HCT116 (cell line): ENCODE measurements around the gene ATP1A4. TPM values are rescaled to one million over a fixed set of nuclear protein-coding genes. Genes with fewer than 3 reads are reported as not detected.

Experiments
- ATAC-seq: fragments of 200-7000 bp; cut with Tn5 transposase; 2 replicates; pipeline ENCODE4 v1.9.1; 2020; ENCODE audit warnings: mild to moderate bottlenecking, moderate library complexity
- BruUV-seq: library from RNA; stranded (reverse); fragments of 400-500 nt; replicated peaks from 2 replicates; lab custom pipeline; 2021; lab: Mats Ljungman, UMichigan
- CTCF ChIA-PET: fragments of 300-600 bp; sonication (Branson Sonifier 250); formaldehyde crosslinking; loops from one replicate; lab custom pipeline; 2021; ENCODE audit warnings: antibody characterized with exemption; lab: Charles Lee
- POLR2A ChIA-PET: fragments of 300-600, 350-600 bp; sonication (Branson Sonifier 250); formaldehyde crosslinking; loops from one replicate; lab custom pipeline; 2021; ENCODE audit warnings: antibody characterized with exemption; lab: Charles Lee
- RAD21 ChIA-PET, 2 experiments: fragments of 300-600 bp; sonication (Branson Sonifier 250); formaldehyde crosslinking; loops; one replicate each; lab custom pipeline; 2023; ENCODE audit warnings: low total read pairs in 2 of 2; ENCODE audit not compliant: uncharacterized antibody in 2 of 2, unreplicated experiment in 2 of 2, low non-redundant PET in 1 of 2; lab: Charles Lee
- DNase-seq: peaks from one replicate; pipeline ENCODE4 v3.0.0-alpha.2; 2010; ENCODE audit warnings: low read depth, low spot score
- H2AFZ ChIP-seq: fragments of 200-600 bp; shearing (Covaris generic), sonication (generic); 2 replicates; pipeline ENCODE4 v1.6.1; 2017; ENCODE audit warnings: low read depth, mixed run types, mixed read lengths, antibody characterized with exemption, low read length; ENCODE audit not compliant: poor library complexity, severe bottlenecking
- H3K27ac ChIP-seq: 2 replicates; pipeline ENCODE4 v1.5.1; 2012; ENCODE audit warnings: low read depth, low read length
- H3K27me3 ChIP-seq: fragments of 200-600 bp; sonication (generic); 2 replicates; pipeline ENCODE4 v1.6.1; 2016; ENCODE audit warnings: mixed run types, low read length, mixed read lengths; ENCODE audit not compliant: insufficient read depth
- H3K36me3 ChIP-seq, 2 experiments: fragments of 200-500 bp in 1 of 2; fragments of 200-600 bp in 1 of 2; sonication (Bioruptor generic) in 1 of 2; sonication (generic) in 1 of 2; 2 replicates each; pipeline versions ENCODE4 v1.5.1 to v1.6.1; 2014 to 2016; ENCODE audit warnings: low read length in 2 of 2, inconsistent platforms in 1 of 2, mixed read lengths in 1 of 2, mixed run types in 1 of 2; ENCODE audit not compliant: insufficient read depth in 2 of 2, control insufficient read depth in 1 of 2
- H3K4me1 ChIP-seq, 2 experiments: fragments of 200-600 bp in 1 of 2; sonication (generic) in 1 of 2; 2 replicates each; pipeline versions ENCODE4 v1.5.1 to v1.6.1; 2012 to 2017; ENCODE audit warnings: low read length in 2 of 2, inconsistent platforms in 1 of 2, mild to moderate bottlenecking in 1 of 2, mixed read lengths in 1 of 2, mixed run types in 1 of 2, moderate library complexity in 1 of 2; ENCODE audit not compliant: insufficient read depth in 2 of 2, control insufficient read depth in 1 of 2
- H3K4me2 ChIP-seq: fragments of 200-600 bp; sonication (generic); 2 replicates; pipeline ENCODE4 v1.6.1; 2017; ENCODE audit warnings: mixed run types, low read length, mixed read lengths
- H3K4me3 ChIP-seq, 2 experiments: fragments of 200-600 bp in 1 of 2; sonication (generic) in 1 of 2; replicated peaks in 1 of 2; 2 replicates each; pipeline ENCODE4 v1.5.1; 2011 to 2016; ENCODE audit warnings: low read length in 2 of 2, control low read depth in 1 of 2, low read depth in 1 of 2, mild to moderate bottlenecking in 1 of 2, mixed read lengths in 1 of 2, mixed run types in 1 of 2
- H3K79me2 ChIP-seq: fragments of 200-600 bp; sonication (generic); 2 replicates; pipeline ENCODE4 v1.6.1; 2017; ENCODE audit warnings: mild to moderate bottlenecking, mixed run types, low read length, moderate library complexity, mixed read lengths; ENCODE audit not compliant: insufficient read depth
- H3K9ac ChIP-seq: fragments of 200-600 bp; sonication (generic); 2 replicates; pipeline ENCODE4 v1.6.1; 2016; ENCODE audit warnings: low read length, mixed read lengths
- H3K9me2 ChIP-seq: fragments of 200-600 bp; sonication (generic), shearing (Covaris generic); 2 replicates; pipeline ENCODE4 v1.6.1; 2017; ENCODE audit warnings: mixed run types, mild to moderate bottlenecking, moderate library complexity; ENCODE audit not compliant: insufficient read depth
- H3K9me3 ChIP-seq, 2 experiments: fragments of 200-500 bp in 1 of 2; fragments of 200-600 bp in 1 of 2; sonication (Bioruptor generic) in 1 of 2; sonication (generic) in 1 of 2; 2 replicates each; pipeline ENCODE4 v1.6.1; 2014 to 2017; ENCODE audit warnings: low read length in 2 of 2, mixed read lengths in 2 of 2, inconsistent platforms in 1 of 2, low read depth in 1 of 2, mild to moderate bottlenecking in 1 of 2, mixed run types in 1 of 2, moderate library complexity in 1 of 2; ENCODE audit not compliant: control insufficient read depth in 1 of 2, insufficient read depth in 1 of 2
- H4K20me1 ChIP-seq: fragments of 200-600 bp; sonication (generic), shearing (Covaris generic); 2 replicates; pipeline ENCODE4 v1.6.1; 2017; ENCODE audit warnings: mixed run types, mild to moderate bottlenecking, moderate library complexity; ENCODE audit not compliant: insufficient read depth
- CBX3 ChIP-seq: IDR thresholded peaks from 2 replicates; pipeline ENCODE4 v1.6.1; 2012; ENCODE audit warnings: low read depth
- POLR2A ChIP-seq: IDR thresholded peaks from 2 replicates; pipeline ENCODE4 v1.7.0; 2011; ENCODE audit warnings: borderline replicate concordance; ENCODE audit not compliant: insufficient read depth, insufficient read length; ENCODE audit errors: extremely low read depth
- POLR2AphosphoS5 ChIP-seq: IDR thresholded peaks from 2 replicates; pipeline ENCODE4 v1.6.1; 2011; ENCODE audit warnings: mild to moderate bottlenecking, low read depth, low read length, moderate library complexity
- REST ChIP-seq: IDR thresholded peaks from 2 replicates; pipeline ENCODE4 v1.6.1; 2012; ENCODE audit warnings: low read depth
- YY1 ChIP-seq: IDR thresholded peaks from 2 replicates; pipeline ENCODE4 v1.6.1; 2011; ENCODE audit warnings: low read length, low read depth, moderate library complexity, mild to moderate bottlenecking; ENCODE audit not compliant: insufficient replicate concordance; ENCODE audit errors: extremely low read depth
- intact Hi-C: fragments of 100-400 bp; cut with micrococcal nuclease; formaldehyde crosslinking; loops from 2 replicates; pipeline ENCODE4 v1.10.0; 2022
- total RNA-seq: library from RNA; stranded (reverse); gene quantifications from one replicate; pipeline ENCODE4 v1.2.1, GENCODE V29; 2021; ENCODE audit not compliant: unreplicated experiment
- TF ChIP-seq, protein P1 (sequence below), 3 experiments: fragments of 200-600 bp in 1 of 3; sonication (generic) in 1 of 3; IDR thresholded peaks in 2 of 3; conservative IDR thresholded peaks in 1 of 3; 2 replicates each; pipeline ENCODE4 v1.5.1; 2012 to 2017; ENCODE audit warnings: low read depth in 2 of 3, low read length in 2 of 3, antibody characterized with exemption in 1 of 3, borderline replicate concordance in 1 of 3, control low read depth in 1 of 3, mild to moderate bottlenecking in 1 of 3, mixed read lengths in 1 of 3, mixed run types in 1 of 3, moderate library complexity in 1 of 3; ENCODE audit not compliant: insufficient read depth in 1 of 3

The ATP1A4 gene
- total RNA-seq, 1 experiment from 2014 or later: not detected

DNA sequence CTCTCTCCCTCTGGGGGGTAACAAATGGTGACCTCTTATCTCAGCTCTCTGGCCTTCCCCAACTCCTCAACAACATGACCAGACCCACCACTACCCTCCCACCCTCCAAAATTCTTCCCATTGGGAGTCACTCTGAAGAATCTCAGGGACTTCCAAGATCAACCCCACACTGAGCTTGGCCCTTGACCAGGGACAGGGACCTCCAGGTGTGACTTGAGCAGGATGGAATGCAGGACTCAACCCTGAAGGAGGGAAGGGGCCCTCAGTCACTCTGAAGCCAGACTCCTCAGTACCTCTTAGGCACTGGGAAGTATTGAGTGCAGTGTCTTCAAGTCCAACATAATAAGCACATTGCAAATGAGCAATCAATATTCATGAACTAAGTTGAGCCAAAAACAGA lies 40.8 kb downstream of the ATP1A4 start:
- no peak for DNase-seq
- H3K79me2 ChIP-seq: no peaks in the 10 kb centered on the region
- H4K20me1 ChIP-seq: no peaks in the 10 kb centered on the region
- BruUV-seq: no TSS peak
- intact Hi-C loops: loop anchor here (5.0 kb wide), 1 partner anchor 185 kb away; no protein-coding TSS in a partner anchor
- no peaks in the 10 kb centered on the region for H3K9me3 ChIP-seq
- no peaks in the 10 kb centered on the region for H3K9me2 ChIP-seq
- ChIA-PET POLR2A (no interaction called here), CTCF (interaction anchor here (0.7 to 1.8 kb wide), 4 partner anchors 52 to 185 kb away, joined by 3 to 39 read pairs (median 28); no protein-coding TSS in a partner anchor)
- H3K4me3 ChIP-seq: no peak overlapping the region
- no peaks in the 10 kb centered on the region for H3K27me3 ChIP-seq
- H3K4me2 ChIP-seq: no peak overlapping the region
- no peak overlapping the region for H3K9ac ChIP-seq
- TF ChIP-seq POLR2A: no peak
- no peak for TF ChIP-seq YY1
- TF ChIP-seq CBX3: no peak
- no peak for TF ChIP-seq REST
- no peak for TF ChIP-seq POLR2AphosphoS5
- TF ChIP-seq, protein P1, sequence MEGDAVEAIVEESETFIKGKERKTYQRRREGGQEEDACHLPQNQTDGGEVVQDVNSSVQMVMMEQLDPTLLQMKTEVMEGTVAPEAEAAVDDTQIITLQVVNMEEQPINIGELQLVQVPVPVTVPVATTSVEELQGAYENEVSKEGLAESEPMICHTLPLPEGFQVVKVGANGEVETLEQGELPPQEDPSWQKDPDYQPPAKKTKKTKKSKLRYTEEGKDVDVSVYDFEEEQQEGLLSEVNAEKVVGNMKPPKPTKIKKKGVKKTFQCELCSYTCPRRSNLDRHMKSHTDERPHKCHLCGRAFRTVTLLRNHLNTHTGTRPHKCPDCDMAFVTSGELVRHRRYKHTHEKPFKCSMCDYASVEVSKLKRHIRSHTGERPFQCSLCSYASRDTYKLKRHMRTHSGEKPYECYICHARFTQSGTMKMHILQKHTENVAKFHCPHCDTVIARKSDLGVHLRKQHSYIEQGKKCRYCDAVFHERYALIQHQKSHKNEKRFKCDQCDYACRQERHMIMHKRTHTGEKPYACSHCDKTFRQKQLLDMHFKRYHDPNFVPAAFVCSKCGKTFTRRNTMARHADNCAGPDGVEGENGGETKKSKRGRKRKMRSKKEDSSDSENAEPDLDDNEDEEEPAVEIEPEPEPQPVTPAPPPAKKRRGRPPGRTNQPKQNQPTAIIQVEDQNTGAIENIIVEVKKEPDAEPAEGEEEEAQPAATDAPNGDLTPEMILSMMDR (IDR thresholded peaks at IDR 0.05 in 2 of 3, conservative IDR thresholded peaks at IDR 0.05 in 1 of 3; ENCODE audit: borderline replicate concordance in 1 of 3, insufficient read depth in 1 of 3, low read depth in 2 of 3, low read length in 2 of 3): no peak
- TF ChIP-seq, all 23 proteins: peak for 0
- no peaks in the 10 kb centered on the region for H3K36me3 ChIP-seq
- peaks cover 3 to 4% of the 10 kb centered on the region in 2 experiments; a peak in 2 of 4 replicates for H3K4me1 ChIP-seq
- RAD21 ChIA-PET: interaction anchor here in 1 of 2 experiments (1.6 kb wide), 1 partner anchor 27 kb away, joined by 5 read pairs; no protein-coding TSS in a partner anchor
- no peak overlapping the region for H3K27ac ChIP-seq
- ATAC-seq: no peak
- H2AFZ ChIP-seq: no peak overlapping the region
